Esophagus muscularis mucosa (tissue), 4 donors: Measurements from ENCODE around the gene LMNA.

ENCODE experiments used
- CTCF ChIP-seq, 3 experiments: fragments of 200-600 bp in 2 of 3; fragments of 450-650 bp in 1 of 3; sonication (generic) in 2 of 3; IDR thresholded peaks; one replicate each; pipeline ENCODE4 v1.5.1; 2017 to 2019; ENCODE audit warnings: antibody characterized with exemption in 3 of 3, mild to moderate bottlenecking in 2 of 3, moderate library complexity in 1 of 3
- EP300 ChIP-seq: sonication (generic); formaldehyde crosslinking; IDR thresholded peaks from one replicate; pipeline ENCODE4 v1.6.1; 2017; ENCODE audit warnings: antibody characterized with exemption
- POLR2A ChIP-seq: fragments of 450-650 bp; IDR thresholded peaks from one replicate; pipeline ENCODE4 v1.6.1; 2017; ENCODE audit warnings: antibody characterized with exemption, moderate library complexity, mild to moderate bottlenecking, low read depth
- POLR2AphosphoS5 ChIP-seq, 2 donors: sonication (generic); formaldehyde crosslinking; IDR thresholded peaks; one replicate each; pipeline ENCODE4 v1.6.1; 2017; ENCODE audit warnings: antibody characterized with exemption in 2 of 2

- TF ChIP-seq CTCF (IDR thresholded peaks at IDR 0.05) (no peak), POLR2A (no peak), POLR2AphosphoS5 (IDR thresholded peaks at IDR 0.05) (no peak), EP300 (no peak)
Observed at GRCh38 chr1:156075162-156075561, 39.3 kb upstream of the LMNA start.
